UCSD-AML1 (cell line): Measurements from ENCODE around the gene FOSL2.

Experiments used
- DNase-seq: peaks from one replicate; lab custom pipeline; 2025; ENCODE audit not compliant: unreplicated experiment; lab: John Stamatoyannopoulos, UW

FOSL2 gene

DNA sequence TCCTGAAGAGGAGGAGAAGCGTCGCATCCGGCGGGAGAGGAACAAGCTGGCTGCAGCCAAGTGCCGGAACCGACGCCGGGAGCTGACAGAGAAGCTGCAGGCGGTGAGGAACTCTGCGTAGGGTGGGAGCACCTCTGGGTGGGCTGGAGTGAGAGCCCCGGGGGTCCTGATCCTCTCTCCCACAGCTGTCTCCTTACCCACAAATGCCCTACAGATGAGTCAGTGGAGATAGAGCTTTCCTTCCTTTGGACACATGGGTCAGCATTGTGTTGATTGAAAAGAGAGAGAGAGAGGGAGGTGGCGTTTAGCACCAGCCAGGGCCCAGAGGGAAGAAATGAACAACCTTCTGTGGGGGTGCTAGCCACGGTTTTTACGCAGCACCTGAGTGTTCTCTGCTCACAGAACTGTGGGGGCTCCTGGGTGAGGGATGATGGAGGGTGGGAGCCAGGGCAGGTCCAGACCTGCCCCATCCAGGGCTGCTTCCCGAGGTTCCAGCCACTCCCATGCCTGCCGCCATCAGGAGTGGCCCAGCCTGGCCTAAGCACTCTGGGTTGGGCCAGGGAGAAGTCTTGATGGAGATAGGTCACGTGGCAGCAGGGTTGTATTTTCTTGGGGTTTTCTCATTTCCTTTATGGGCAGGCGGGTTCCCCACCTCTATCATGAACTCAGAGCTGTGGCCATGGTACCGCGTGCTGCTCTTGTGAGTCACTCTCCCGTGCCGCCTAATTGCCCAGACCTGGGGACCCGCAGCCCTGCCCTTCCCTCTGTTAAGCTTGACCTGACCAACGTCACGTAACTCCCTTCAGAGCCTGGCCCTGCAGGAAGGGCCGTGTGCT, 16.3 kb downstream of the FOSL2 start:
- peak; percentile 76 for DNase-seq

DNA sequence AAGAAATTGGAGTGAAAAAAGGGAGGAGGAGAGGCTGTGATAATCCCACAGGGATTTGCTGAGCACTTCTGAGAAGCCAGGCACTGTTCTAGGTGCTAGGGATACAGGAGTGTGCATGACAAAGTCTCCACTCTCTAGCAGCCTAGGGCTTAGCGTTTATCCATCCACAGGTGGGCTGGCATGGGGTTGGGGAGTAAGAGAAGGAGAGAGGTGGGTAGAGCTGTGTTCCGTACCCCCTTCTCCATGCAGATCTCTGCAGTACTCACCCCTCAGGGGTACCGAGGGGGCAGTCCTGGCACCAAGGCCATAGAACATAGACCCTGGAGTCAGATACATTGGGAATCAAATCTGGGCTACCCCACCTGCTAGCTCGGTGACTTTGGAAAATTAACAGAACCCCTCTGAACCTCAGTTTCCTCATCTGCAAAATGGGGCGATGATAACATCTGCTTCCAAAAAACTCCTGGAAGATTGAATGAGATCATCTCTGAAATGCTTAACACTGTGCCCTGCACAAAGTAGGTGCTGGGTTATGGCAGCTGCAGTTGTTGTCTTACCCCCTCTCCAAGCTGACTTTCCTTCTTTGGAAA, 18.6 kb downstream of the FOSL2 start:
- no peak for DNase-seq

DNA sequence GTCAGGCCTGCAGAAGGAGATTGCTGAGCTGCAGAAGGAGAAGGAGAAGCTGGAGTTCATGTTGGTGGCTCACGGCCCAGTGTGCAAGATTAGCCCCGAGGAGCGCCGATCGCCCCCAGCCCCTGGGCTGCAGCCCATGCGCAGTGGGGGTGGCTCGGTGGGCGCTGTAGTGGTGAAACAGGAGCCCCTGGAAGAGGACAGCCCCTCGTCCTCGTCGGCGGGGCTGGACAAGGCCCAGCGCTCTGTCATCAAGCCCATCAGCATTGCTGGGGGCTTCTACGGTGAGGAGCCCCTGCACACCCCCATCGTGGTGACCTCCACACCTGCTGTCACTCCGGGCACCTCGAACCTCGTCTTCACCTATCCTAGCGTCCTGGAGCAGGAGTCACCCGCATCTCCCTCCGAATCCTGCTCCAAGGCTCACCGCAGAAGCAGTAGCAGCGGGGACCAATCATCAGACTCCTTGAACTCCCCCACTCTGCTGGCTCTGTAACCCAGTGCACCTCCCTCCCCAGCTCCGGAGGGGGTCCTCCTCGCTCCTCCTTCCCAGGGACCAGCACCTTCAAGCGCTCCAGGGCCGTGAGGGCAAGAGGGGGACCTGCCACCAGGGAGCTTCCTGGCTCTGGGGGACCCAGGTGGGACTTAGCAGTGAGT, 19.4 kb downstream of the FOSL2 start:
- no peak for DNase-seq

DNA sequence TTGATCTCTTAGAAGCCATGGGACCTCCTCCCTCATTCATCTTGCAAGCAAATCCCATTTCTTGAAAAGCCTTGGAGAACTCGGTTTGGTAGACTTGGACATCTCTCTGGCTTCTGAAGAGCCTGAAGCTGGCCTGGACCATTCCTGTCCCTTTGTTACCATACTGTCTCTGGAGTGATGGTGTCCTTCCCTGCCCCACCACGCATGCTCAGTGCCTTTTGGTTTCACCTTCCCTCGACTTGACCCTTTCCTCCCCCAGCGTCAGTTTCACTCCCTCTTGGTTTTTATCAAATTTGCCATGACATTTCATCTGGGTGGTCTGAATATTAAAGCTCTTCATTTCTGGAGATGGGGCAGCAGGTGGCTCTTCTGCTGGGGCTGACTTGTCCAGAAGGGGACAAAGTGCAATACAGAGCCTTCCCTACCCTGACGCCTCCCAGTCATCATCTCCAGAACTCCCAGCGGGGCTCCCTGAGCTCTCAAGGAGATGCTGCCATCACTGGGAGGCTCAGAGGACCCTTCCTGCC, 20.0 kb downstream of the FOSL2 start:
- DNase-seq, result no peak

DNA sequence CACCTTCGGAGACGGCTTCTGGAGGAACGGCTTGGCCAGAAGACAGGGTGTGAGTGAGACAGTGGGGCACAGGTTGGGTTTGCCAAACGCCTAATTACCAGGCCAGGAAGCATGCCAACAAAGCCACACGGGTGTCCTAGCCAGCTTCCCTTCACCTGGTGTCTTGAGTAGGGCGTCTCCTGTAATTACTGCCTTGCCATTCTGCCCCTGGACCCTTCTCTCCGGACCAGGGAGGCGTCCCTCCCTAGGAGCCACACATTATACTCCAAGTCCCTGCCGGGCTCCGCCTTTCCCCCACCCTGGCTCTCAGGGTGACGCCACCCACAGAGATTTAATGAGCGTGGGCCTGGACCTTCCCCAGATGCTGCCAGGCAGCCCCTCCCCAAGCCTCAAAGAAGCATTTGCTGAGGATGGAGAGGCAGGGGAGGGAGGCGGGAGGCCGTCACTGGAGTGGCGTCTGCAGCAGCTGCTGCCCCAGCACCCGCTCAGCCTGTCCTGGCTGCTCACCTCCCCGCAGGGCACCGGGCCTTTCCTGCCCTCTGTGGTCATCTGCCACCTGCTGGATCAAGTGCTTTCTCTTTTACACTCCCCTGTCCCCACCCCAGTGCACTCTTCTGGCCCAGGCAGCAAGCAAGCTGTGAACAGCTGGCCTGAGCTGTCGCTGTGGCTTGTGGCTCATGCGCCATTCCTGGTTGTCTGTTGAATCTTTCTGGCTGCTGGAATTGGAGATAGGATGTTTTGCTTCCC, 20.7 kb downstream of the FOSL2 start:
- no peak for DNase-seq

DNA sequence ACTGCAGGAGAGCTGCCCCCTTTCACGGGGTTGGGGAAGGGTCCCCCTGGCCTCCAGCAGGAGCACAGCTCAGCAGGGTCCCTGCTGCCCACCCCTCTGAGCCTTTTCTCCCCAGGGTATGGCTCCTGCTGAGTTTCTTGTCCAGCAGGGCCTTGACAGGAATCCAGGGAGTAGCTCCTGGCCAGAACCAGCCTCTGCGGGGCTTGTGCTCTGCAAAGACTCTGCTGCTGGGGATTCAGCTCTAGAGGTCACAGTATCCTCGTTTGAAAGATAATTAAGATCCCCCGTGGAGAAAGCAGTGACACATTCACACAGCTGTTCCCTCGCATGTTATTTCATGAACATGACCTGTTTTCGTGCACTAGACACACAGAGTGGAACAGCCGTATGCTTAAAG, 21.2 kb downstream of the FOSL2 start:
- no peak for DNase-seq

DNA sequence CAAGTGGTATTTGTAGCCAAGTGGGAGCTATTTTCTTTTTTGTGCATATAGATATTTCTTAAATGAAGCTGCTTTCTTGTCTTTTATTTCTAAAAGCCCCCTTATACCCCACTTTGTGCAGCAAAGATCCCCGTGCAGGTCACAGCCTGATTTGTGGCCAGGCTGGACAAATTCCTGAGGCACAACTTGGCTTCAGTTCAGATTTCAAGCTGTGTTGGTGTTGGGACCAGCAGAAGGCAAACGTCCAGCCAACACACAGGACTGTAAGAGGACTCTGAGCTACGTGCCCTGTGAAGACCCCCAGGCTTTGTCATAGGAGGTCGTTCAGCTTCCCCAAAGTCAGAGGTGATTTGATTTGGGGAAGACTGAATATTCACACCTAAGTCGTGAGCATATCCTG, 21.9 kb downstream of the FOSL2 start:
- no peak for DNase-seq

DNA sequence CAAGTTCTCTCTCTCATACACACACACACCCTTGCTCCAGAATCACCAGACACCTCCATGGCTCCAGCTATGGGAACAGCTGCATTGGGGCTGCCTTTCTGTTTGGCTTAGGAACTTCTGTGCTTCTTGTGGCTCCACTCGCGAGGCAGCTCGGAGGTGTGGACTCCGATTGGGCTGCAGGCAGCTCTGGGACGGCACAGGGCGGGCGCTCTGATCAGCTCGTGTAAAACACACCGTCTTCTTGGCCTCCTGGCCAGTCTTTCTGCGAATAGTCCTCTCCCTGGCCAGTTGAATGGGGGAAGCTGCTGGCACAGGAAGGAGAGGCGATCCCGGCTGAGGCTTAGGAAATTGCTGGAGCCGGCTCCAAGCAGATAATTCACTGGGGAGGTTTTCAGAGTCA, 22.4 kb downstream of the FOSL2 start:
- no peak for DNase-seq

DNA sequence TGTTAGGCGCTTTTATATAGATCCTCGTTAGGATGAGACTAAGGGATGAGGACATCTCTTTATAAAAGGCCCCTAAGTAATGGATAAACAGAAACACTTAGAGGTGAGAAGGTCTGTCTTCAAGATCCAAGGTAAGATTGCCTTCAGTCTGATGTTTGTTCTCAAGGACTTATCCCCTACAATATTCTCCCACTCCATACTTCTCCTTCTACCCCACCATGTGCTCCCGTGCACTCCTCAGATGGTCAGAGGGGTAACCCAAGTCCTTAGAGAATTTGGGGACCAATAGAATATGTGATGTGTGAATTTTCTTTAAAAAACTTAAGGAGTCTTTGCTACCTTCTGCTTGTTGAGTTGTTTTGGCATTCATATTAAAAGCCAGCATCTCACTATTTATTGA, 23.1 kb downstream of the FOSL2 start:
- no peak for DNase-seq

DNA sequence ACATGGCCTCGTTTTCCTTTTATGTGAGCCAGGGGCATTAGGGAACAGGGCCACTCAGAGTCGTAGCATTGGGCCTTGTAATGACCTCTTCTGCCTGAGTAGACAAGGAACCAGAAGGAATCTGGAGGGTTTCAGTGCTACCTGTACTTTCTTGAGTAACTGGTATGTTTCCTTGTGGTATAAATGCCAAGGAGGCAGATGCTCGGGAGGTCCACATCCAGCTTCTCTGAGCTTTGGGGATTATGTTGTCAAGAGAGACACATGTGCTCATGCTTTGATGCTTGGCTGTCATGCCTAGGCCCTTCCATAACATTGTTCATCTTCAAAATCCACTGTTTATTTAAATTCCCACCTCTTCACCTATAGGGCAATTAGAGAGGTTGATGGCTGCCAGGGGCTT, 26.3 kb downstream of the FOSL2 start:
- DNase-seq, result no peak

DNA sequence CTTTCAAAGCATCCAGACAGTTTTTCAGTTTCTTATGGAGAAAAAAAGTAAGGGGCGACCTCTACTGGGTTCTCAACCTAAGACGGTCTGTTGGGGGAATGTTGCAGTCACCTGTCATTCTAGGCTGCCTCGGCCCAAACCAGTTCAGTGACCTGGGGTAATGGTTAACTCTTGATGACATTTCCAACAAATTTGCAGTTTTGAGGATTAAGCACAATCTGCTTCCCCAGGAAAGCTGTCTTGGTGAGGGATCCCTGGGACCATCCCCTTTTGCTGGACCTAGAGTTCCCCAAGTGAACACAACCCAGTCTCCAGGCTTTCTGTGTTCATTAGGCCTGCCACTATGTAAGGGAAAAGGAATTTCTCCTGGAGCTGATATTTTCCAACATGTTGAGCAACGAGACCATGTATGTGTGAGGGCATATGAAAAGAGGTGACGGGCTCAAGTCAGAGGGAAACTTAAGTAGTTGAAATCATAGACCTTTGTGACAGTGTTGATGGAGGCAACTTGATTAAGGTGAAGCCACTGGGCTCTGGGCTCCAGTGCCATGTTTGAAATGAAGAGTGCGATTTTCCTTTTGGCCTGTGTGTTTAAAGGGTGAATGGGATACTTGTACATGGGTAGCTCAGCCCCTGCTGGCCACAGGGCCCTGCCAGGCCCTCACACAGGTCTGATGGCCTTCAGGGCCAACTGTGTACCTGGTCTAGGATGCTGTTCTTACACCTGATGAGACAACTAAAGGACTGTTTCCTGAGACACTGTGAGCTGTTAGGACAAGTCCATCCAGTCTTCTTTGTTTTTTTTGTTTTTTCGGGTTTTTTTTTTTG, 27.0 kb downstream of the FOSL2 start:
- DNase-seq, result no peak

DNA sequence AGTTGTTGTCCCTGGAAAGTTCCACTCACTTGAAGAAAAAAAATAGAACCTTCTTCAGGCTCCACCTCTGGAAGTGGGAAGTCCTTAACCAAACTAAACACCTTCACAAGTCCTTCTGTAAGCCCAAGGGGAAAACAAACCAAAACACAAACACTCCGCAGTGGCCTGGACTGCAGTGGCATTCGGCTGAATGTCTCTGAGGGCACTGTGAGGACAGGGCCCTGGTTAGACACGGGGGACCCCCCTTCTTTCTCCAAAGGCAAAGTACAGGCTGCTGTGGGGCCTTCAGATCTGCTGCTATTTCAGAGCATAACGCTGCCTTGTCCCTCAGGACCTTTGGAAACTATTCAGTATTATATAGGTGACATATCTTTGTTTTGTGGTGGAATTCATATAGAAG, 28.1 kb downstream of the FOSL2 start:
- DNase-seq, result no peak

DNA sequence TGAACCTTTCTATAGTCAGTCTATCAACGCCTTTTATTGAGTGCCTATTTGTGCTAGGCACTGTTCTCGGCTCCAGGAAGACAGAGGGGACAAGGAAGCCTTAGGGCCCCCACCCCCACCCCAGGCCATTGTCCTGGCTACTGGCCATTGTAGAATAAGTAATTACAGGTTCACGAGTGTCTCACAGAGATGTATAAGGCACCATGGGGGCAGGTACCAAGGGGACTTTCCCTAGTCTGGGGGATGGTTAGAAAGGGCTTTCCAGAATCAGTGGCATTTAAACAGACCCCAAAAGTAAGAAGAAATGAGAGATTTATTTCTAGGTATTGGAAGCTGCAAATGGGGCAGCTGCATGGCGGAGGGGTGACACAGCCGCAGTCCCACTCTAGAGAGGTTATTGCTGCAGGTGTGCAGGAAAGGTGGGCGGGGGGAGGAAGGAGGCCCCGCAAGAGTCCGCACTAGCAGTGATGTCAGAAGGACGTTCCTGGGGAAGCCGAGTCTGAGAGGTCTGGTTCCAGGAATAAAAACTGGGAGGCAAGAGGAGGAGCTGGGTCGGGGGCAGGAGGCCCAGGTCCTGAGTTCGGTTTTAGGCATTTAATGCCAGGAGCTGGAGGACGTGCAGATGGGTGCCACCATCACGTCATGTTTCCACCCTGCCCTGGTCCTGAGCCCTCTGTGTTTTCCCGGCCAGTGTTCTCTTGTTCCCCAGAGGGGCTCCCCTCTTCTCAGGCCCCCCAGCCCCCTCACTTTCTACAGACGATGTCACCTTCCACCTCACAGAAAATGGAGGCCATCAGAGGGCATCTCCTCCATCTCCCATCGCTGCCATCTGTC, 30.5 kb downstream of the FOSL2 start:
- no peak for DNase-seq

DNA sequence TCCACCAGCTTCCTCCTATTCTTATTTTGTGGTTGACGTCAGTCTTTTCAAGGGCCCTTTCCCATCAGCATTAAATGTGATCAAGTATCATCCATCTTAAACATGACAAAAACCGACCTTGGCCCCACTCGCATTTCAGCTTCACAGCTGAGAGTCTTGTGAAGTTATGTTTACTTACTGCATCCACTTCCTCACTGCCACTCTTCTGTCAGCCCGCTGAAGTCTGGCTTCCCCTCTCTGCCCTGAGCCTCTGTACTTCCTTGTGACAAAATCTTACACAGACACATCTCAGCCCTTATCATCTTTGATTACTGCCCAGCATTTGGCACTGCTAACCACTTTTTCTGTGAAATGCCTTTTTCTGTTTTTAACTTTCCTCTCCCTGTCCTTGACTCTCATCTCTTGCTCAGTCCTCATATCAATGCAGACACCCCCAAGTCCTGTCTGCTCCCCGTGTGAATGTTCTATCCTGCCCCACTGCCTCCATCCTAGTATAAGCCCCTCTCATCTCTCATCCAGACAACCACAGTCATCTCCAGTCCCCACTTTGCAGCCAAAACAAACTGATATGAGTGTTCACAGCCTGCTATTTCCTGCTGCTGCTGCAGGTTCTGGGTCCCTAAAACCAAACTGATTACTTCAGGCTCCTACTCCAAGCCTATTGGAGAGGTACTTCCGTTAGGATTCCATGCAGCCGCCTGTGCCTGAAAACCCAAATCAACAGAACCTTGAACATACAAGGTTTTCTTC, 31.4 kb downstream of the FOSL2 start:
- peak; percentile 79 for DNase-seq

DNA sequence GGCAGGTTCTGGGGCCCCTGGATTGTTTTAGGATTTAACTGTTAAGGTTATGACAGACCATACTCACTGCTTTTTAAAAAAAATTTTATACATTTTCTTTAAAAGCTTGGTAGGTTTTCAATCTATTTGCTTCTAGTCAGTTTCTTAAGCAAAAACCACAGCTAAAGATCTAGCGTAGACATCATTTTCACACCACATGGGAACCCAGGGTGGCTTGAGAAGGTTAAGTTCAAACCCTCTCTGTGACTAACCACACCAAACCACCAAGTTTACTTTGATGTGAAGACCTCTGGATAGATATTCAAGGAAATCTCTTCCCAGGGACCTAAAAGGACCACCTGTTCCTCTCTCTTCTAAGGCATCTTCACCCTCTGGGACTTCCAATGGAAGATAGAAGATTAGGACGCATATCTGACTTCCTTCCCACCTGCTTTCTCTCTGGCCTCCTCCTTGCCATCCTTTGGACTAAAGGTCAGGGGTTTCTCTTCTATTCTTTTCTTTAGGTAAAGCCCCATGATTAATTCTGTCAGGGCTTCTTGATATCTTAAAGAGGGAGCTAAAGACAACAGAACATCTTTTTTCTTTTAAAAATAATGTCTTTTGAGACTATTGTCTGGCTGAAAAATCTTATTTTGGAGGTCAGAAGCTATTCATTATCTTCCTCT, 32.3 kb downstream of the FOSL2 start:
- DNase-seq, result no peak

DNA sequence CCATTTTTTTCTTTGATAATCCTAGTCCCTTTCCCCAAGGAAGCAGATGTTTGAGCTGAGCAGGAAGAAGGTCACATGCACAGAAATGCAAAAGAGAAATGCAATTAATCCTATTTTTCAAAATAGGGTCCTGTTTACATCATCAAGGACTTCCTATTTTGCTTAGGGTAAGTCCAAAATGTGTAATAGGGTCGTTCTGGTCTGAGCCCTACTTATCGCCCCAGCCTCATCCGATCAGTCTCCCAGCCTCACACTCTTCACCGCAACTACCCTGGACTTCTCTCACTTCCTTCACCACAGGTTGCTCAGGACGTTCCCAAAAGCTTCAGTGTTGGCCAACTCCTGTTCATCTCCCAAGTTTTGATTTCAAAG, 32.8 kb downstream of the FOSL2 start:
- DNase-seq, result no peak

DNA sequence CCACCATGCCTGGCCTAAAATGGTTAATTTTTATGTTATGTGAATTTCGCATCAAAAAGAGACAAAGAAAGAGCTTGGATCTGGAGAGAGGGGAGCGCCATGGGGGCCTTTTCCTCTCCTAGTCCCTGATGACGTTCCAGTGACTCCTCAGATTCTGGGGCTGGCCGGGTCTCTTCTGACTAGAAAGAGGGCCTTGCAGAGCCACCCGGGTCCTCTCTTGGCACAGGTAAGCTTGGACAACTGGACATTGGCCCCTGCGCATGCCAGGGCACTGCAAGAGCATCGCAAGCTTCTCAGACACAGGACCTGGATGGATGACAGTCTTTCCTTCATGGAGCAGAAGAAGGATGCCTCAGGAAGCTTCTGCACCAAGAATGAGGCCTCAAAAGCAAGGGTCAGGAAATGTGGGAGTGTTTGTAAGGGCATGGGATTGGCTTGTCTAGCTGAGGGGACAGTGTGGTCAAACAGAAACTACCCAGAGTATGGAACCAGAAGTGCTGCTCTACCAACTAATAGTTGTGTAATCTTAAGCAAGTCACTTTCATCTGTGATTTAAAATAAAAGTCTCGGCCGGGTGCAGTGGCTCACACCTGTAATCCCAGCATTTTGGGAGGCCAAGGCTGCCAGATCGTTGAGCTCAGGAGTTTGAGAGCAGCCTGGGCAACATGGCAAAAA, 35.2 kb downstream of the FOSL2 start:
- DNase-seq, result no peak

DNA sequence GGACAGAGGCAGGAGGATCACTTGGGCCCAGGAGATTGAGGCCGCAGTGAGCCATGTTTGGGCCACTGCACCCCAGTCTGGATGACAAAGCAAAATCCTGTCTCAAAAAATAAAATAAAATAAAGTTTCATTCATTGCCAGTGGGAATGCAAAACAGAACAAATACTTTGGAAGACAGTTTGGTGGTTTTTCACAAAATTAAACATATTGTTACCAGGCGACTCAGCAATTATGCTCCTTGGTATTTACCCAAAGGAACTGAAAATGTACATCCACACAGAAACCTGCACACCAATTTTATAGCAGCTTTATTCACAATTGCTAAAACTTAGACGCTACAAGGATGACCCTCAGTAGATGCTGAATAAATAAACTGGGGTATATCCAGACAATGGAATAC, 35.8 kb downstream of the FOSL2 start:
- DNase-seq, result no peak
